ENCODE results near the gene CNFN. TPM values are rescaled to one million over a fixed set of nuclear protein-coding genes. Genes with fewer than 3 reads are reported as not detected.

CNFN gene, protein sequence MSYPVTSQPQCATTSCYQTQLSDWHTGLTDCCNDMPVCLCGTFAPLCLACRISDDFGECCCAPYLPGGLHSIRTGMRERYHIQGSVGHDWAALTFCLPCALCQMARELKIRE
- not detected in 2 replicates for total RNA-seq

DNA sequence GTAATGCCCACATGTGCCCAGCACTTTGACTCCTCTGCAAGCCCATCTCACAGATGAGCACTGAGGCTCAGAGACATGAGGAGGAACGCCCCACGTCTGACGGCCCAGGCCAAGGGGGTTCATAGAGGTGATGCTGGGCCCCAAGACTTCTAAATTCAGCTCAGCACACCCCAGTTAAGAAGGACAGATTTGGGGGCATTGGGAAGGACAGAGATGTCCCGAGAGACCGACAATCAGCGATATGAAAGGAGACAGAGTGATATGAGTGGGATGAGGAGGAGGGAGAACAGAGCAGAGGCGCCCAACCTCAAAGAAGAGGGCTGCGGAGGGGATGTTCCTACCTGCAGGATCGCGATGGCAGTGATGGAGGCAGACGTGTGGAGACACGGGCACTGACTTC lies at the start of gene CNFN:
Gene CNFN (minus strand): TSS at position 399 of the 400 bp plus-strand sequence. CDS start 1,260 bp downstream, outside the sequence.

DNA sequence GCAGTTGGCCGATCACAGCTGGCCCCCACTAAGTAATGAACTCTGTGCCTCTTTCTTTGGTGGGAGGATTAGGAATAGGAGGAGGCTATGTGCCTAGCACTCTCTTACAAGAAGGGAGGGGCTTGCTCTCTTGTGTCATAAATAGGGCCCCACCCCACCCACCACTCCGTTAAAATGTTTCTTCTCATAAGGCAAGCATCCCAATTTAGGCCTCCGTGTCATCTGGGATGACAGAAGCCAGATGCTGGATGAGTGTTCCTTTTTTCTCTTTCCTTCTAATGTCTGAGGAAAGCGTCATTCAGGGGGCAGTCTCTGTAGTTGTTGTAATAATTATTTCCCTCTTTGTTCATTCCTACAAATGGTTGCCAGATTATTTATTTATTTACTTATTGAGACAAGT lies 37.2 kb upstream of the CNFN start, which contains the start of gene LIPE:
Gene LIPE (minus strand): TSS at position 76 of the 400 bp plus-strand sequence. CDS start 239 bp downstream, outside the sequence.

Other genes starting within 250 kb of the CNFN start
- 13.2 and 13.7 TPM in 2 replicates for gene DEDD2, start 172.6 kb downstream of the CNFN start, total RNA-seq
- gene ZNF526, start 170.0 kb downstream of the CNFN start, total RNA-seq, result 5.7 and 8.4 TPM in 2 replicates
- 5.3 and 7.7 TPM in 2 replicates for gene GSK3A, start 147.7 kb downstream of the CNFN start, total RNA-seq
- 8.1 and 13.7 TPM in 2 replicates for gene ERF, start 135.2 kb downstream of the CNFN start, total RNA-seq
- 7.1 and 13.9 TPM in 2 replicates for gene CIC, start 121.0 kb downstream of the CNFN start, total RNA-seq
- gene PRR19, start 88.2 kb downstream of the CNFN start, total RNA-seq, result 0.09 and 0.14 TPM in 2 replicates
- 10.8 and 16.1 TPM in 2 replicates for gene PAFAH1B3, start 87.7 kb downstream of the CNFN start, total RNA-seq
- not detected in 2 replicates for gene TMEM145, start 77.0 kb downstream of the CNFN start, total RNA-seq
- 17.4 and 27.0 TPM in 2 replicates for gene MEGF8, start 64.7 kb downstream of the CNFN start, total RNA-seq
- 2.4 and 3.0 TPM in 2 replicates for gene LIPE, start 37.1 kb upstream of the CNFN start, total RNA-seq
- not detected in 2 replicates for gene CXCL17, start 52.6 kb upstream of the CNFN start, total RNA-seq
- not detected in 2 replicates for gene CEACAM1, start 138.2 kb upstream of the CNFN start, total RNA-seq
- gene CEACAM8, start 204.6 kb upstream of the CNFN start, total RNA-seq, result not detected in 2 replicates

Measured in smooth muscle cell of bladder (primary cell).